UCSD-AML1 (cell line): ENCODE results near the gene EXOSC6.
"Not testable (repeated sequence)": the region's sequence is repeated elsewhere in the genome, so short reads cannot be mapped to it uniquely, and the experiment has no call there.

ENCODE experiments used
- DNase-seq: peaks from one replicate; lab custom pipeline; 2025; ENCODE audit not compliant: unreplicated experiment; lab: John Stamatoyannopoulos, UW

EXOSC6 gene

DNA sequence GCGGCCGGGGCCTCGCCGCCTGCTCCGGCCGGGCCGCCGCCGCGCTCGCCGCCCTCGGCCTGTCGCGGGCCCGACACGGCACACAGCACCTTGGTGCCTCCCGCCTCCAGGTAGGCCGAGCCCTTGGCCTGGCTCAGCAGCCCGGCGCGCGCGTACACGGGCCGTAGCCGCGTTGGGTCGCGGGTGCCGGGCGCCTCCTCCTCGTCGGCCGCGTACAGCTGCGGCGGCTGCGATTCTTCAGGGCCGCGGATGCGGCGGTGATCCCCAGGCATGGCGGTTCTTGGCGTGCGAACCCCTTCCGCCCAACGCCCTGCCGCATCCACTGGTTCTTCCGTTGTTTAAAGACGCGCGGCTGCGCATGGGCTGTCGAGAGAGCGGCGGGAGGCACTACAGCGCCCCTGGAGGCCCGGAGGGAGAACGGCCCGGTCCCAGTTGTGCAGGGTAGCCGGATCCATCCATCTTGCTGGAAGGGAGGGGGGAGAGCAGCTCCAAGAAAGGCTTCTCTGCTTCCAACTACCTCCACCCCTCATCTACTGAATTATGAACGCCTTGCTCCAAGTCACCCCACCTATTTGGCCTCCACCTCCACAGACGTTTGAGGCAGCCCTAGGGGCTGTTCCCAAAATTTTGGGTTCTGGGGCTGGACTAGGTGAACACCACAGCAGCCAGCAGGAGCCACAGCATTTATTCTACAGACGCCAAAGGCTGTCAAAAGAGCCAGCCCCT is at the start of gene EXOSC6:
Gene EXOSC6 (minus strand): TSS at position 312 of the 726 bp plus-strand sequence. CDS start 40 bp downstream, at position 272.
- peak; percentile 95 for DNase-seq

DNA sequence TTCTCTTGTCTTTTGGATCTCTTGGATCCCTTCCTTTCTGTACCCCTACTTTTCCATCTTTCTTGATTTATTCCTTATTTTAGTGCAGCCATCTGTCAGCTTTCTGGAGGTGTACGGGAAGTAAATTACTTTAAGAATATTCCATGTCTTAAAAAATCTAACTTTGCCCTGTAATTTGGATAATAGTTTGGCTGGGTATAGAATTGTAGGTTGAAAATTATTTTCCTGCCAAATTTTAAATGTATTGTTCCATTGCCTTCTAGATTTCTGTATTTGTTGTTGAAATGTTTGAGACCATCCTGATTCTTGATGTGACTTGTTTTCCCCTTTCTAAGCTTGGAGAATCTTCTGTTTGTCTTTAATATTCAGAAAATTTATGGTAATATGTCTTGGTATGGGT is 49.4 kb upstream of the EXOSC6 start:
- no peak for DNase-seq

- peak; percentile 75 for DNase-seq
Observed at GRCh38 chr16:70298988-70299938, 47.5 kb upstream of the EXOSC6 start, which contains the start of gene DDX19B. Gene DDX19B (plus strand): TSS chr16:70299186. CDS start chr16:70299298, 112 bp downstream.

DNA sequence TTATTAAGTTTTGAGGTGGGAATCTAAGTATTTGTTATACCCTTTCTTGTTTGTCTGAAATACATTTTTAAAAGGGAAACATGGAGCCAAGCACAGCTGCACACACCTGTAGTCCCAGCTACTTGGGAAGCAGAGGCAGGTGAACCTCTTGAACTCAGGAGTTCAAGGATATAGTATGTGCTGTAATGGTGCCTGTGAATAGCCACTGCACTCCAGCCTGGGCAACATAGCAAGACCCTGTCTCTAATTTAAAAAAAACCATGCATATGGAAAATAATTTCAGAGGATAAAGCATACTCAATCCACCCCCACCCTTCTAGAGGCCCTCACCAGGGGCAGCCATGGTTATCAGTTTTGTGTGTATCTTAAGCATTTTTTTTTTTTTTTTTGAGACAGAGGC is 43.9 kb upstream of the EXOSC6 start:
- no peak for DNase-seq

DNA sequence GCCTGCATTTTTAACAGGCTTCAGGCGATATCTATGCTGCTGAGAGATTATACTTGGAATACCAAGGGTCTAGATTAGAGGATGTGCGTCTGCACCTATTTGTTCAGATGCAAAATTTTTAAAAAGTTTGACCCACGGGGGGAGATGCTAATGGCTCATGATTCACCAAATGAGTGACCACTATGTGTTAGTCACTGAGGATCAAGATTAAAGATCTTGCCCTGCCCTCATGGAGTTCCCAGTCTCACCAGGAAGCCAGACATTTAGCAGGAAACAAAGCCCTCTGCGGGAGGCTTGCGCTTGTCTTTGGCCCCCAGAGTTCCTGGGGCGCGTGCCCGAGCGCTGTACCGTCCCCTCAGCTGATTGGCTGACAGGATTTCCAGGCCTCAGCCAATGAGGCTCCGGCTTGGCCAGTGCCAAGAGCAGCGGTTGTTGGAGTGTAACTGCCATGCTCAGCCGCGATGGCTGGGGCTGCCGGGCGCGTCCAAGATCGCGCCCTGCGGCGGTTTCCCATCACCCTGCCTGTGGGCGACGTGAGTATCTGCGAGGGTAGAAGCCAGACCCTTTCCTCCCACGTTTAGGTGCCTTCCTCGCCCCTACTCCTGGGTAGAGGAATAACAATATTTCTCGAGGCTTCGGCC is 42.8 kb upstream of the EXOSC6 start:
- DNase-seq: no peak

DNA sequence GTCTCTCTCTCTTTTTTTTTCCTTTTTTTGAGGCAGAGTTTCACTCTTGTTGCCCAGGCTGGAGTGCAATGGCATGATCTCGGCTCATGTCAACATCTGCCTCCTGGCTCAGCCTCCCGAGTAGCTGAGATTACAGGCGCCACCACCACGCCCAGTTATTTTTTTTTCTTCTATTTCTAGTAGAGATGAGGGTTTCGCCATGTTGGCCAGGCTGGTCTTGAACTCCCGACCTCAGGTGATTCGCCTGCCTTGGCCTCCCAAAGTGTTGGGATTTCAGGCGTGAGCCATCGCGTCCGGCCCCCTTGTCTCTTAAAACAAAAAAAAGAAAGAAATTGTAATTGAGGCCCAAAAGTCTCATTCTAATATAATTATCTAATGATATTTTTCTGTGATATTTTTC is 40.4 kb upstream of the EXOSC6 start:
- not testable (repeated sequence) for DNase-seq

GRCh38 chr16:70290949-70291519 is 39.3 kb upstream of the EXOSC6 start:
- DNase-seq: no peak

- peak; percentile 95 for DNase-seq
Observed at GRCh38 chr16:70289229-70290094, 37.7 kb upstream of the EXOSC6 start, which contains the start of gene AARS1. Gene AARS1 (minus strand): TSS chr16:70289506. CDS start chr16:70282763, 6,743 bp downstream.

- DNase-seq: not testable (repeated sequence)
Observed at GRCh38 chr16:70287304-70287971, 35.7 kb upstream of the EXOSC6 start.

DNA sequence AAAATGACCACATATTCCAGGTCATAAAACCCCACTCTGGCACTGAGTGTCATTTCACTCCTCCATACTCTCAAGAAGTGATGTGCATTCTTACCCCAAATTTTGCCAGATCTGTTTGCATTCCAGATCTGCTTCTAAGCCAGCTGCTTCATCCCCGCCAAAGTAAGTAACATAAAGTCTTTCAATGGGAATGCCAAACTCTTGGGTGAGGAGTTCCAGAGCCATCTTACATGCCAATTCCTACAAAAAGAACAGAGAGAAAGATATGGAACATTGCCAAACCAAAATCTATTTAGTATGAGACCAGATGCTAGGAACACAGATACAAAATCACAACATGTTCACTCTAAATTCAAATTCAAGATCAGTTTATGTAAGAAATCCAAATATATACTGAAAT is 24.7 kb upstream of the EXOSC6 start:
- no peak for DNase-seq

DNA sequence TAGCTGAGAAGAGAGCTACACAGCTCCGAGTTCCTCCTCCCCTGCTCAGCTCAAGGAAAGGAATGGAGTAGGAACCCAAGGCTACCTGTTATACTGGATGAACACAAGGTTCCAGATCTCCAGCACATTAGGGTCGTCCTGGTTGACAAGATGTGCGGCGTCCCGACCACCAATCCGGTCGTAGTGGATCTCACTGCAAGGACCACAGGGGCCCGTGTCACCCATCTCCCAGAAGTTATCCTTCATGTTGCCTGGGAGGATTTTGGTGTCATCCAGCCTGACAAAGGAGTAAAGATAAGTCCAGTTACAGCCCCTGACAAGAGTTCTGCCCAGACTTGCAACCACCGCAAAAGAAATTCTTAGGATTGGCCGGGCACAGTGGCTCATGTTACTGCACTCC is 20.0 kb upstream of the EXOSC6 start:
- DNase-seq: no peak

DNA sequence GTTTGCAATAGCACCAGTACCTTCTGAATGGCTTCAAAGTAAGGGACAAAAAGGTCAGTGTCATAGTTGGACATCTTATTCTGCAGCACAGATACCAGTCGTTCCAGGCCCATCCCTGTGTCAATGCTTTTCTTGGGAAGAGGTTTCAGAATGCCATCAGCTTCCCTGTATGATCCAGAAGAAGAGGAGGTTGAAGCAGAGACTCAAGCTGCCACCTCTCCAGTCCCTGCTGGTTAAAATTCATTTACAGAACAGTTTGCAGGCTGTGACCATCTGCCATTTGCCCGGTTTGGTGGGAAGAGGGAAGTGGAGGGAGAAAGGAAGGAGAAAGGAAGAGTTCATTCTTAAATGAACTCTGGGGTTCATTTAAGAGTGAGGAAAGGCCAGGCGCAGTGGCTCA is 18.4 kb upstream of the EXOSC6 start:
- DNase-seq: no peak

DNA sequence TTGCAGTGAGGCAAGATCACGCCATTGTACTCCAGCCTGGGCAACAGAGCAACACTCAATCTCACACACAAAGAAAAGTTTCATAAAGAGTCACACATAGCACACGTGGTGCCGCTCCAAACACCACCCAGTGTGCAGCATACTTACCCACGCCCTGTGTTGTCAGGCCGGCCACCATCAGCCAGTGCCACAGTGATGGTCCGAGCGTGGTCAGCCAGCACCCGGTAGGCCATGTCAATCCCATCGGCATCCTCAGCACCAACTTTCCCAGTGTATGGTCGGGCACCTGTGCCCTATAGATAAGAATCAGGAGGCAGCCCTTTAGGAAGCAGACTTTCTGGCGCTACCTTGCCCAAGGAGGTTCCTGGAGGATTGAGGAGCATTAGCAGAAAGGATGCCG is 17.7 kb upstream of the EXOSC6 start:
- no peak for DNase-seq

GRCh38 chr16:70267922-70268321 is 16.2 kb upstream of the EXOSC6 start:
- not testable (repeated sequence) for DNase-seq

DNA sequence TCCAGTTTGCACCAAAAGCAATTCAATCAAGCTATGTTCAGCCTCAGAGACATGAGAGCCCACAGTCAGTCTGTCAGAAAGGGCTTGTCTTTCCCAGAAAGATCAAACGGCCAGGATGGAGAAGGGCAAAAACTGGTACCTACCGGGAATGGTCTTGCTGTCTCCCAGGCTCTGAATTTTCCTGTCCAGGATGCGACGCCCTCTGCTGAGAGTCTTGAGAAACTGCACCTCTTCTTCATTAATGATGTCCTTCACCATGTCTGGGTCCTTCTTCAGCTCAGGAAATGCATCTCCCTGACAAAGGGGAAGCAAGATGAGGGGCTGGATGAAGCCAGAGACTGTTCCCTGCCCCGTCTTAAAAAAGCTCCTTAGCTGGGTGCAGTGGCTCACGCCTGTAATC is 15.8 kb upstream of the EXOSC6 start:
- peak; percentile 22 for DNase-seq

GRCh38 chr16:70259903-70260302 is 8.2 kb upstream of the EXOSC6 start:
- not testable (repeated sequence) for DNase-seq

DNA sequence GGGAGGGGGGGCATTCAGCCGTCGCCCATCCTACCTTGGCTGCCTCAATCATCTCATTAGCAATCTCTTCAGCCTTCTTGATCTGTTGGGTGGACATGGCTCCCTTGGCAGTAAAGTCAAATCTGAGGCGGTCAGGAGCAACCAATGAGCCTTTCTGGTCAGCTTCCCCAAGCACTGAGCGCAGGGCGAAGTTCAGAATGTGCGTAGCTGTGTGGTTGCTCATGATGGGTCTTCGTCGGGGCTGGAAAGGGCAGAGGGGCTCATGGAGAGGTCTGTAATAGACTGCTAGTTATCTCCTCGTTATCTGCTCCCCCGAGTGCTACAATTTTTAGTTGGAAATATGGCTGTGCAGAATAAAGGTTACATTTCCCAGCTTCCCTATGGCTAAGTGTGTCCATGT is 7.2 kb upstream of the EXOSC6 start:
- no peak for DNase-seq

DNA sequence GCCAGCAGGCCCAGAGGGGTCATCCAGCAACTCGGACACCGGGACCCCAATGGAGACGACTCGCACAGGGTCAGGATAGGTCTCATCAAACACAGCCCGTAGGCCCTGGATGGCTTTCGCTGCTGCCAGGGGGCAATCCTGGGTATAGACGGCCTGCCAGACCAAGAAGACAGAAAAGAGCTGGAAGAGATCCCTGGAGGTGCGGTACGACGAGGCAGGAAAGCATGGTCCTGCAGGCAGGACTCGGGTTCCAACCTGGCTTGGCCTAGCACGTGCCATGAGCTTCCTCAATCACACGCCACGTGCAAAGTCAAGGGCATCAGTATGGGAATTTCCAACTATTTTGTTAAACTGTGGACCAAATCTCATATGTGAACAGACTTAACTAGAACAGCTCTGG is 6.3 kb upstream of the EXOSC6 start:
- no peak for DNase-seq

GRCh38 chr16:70257391-70257790 is 5.7 kb upstream of the EXOSC6 start:
- DNase-seq: no peak
